ENCODE results near the gene TMEM235. TPM values are rescaled to one million over a fixed set of nuclear protein-coding genes. Genes with fewer than 3 reads are reported as not detected.

TMEM235 gene
- total RNA-seq, 3 donors from 2014 or later (not counting 1 experiment from before 2014, with no cell fraction given) = not detected

- Mint-ChIP-seq H3K27ac (no peak overlapping the region), H3K36me3 (no peaks in the 10 kb centered on the region), H3K4me3 (no peak overlapping the region), H3K4me1 (peaks cover 0 to 5% of the 10 kb centered on the region in 2 donors), H3K9me3 (no peaks in the 10 kb centered on the region), H3K27me3 (ENCODE audit: low read depth in 2 of 2) (peaks cover 0 to 16% of the 10 kb centered on the region in 2 donors)
- TF ChIP-seq, protein P1, sequence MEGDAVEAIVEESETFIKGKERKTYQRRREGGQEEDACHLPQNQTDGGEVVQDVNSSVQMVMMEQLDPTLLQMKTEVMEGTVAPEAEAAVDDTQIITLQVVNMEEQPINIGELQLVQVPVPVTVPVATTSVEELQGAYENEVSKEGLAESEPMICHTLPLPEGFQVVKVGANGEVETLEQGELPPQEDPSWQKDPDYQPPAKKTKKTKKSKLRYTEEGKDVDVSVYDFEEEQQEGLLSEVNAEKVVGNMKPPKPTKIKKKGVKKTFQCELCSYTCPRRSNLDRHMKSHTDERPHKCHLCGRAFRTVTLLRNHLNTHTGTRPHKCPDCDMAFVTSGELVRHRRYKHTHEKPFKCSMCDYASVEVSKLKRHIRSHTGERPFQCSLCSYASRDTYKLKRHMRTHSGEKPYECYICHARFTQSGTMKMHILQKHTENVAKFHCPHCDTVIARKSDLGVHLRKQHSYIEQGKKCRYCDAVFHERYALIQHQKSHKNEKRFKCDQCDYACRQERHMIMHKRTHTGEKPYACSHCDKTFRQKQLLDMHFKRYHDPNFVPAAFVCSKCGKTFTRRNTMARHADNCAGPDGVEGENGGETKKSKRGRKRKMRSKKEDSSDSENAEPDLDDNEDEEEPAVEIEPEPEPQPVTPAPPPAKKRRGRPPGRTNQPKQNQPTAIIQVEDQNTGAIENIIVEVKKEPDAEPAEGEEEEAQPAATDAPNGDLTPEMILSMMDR (IDR thresholded peaks at IDR 0.05) = no peak
- H3K9me3 ChIP-seq (ENCODE audit: control insufficient read depth, insufficient read depth, low read length) = no peaks in the 10 kb centered on the region
- no peak overlapping the region for H3K4me3 ChIP-seq (ENCODE audit: low read length)
- ATAC-seq = no peak
- no peaks in the 10 kb centered on the region for H3K4me1 ChIP-seq (ENCODE audit: control insufficient read depth, insufficient read depth, low read length)
- 73% methylated on average over 14 of the region's 15 CpGs for WGBS (ENCODE audit: insufficient coverage)
- H3K27ac ChIP-seq (ENCODE audit: low read length) = no peak overlapping the region
- H3K36me3 ChIP-seq (ENCODE audit: control insufficient read depth, insufficient read depth, low read length) = no peaks in the 10 kb centered on the region
- intact Hi-C loops (cut with micrococcal nuclease) = no loop called here
- peak in 1 of 2 donors; percentile 49 for DNase-seq
- no peaks in the 10 kb centered on the region for H3K27me3 ChIP-seq (ENCODE audit: control insufficient read depth, insufficient read depth, low read length)
These were observed 44.9 kb downstream of the TMEM235 start for GRCh38 chr17:78276098-78276887.

- H3K9me3 ChIP-seq (ENCODE audit: control insufficient read depth, insufficient read depth, low read length) = no peaks in the 10 kb centered on the region
- no peaks in the 10 kb centered on the region for H3K36me3 ChIP-seq (ENCODE audit: control insufficient read depth, insufficient read depth, low read length)
- no peaks in the 10 kb centered on the region for H3K4me1 Mint-ChIP-seq
- WGBS (ENCODE audit: insufficient coverage) = 62% methylated on average over 11 of the region's 11 CpGs
- no peaks in the 10 kb centered on the region for H3K36me3 Mint-ChIP-seq
- H3K4me3 Mint-ChIP-seq = no peak overlapping the region
- no peak overlapping the region for H3K4me3 ChIP-seq (ENCODE audit: low read length)
- intact Hi-C loops (cut with micrococcal nuclease) = no loop called here
- DNase-seq = no peak
- H3K9me3 Mint-ChIP-seq = no peaks in the 10 kb centered on the region
- no peaks in the 10 kb centered on the region for H3K27me3 ChIP-seq (ENCODE audit: control insufficient read depth, insufficient read depth, low read length)
- ATAC-seq = no peak
- TF ChIP-seq, protein P1 (IDR thresholded peaks at IDR 0.05) = no peak
- peaks cover 0 to 7% of the 10 kb centered on the region in 2 donors for H3K27me3 Mint-ChIP-seq (ENCODE audit: low read depth in 2 of 2)
- no peaks in the 10 kb centered on the region for H3K4me1 ChIP-seq (ENCODE audit: control insufficient read depth, insufficient read depth, low read length)
- H3K27ac Mint-ChIP-seq = no peak overlapping the region
- H3K27ac ChIP-seq (ENCODE audit: low read length) = no peak overlapping the region
These were observed 46.8 kb downstream of the TMEM235 start for GRCh38 chr17:78278139-78278741.

DNA sequence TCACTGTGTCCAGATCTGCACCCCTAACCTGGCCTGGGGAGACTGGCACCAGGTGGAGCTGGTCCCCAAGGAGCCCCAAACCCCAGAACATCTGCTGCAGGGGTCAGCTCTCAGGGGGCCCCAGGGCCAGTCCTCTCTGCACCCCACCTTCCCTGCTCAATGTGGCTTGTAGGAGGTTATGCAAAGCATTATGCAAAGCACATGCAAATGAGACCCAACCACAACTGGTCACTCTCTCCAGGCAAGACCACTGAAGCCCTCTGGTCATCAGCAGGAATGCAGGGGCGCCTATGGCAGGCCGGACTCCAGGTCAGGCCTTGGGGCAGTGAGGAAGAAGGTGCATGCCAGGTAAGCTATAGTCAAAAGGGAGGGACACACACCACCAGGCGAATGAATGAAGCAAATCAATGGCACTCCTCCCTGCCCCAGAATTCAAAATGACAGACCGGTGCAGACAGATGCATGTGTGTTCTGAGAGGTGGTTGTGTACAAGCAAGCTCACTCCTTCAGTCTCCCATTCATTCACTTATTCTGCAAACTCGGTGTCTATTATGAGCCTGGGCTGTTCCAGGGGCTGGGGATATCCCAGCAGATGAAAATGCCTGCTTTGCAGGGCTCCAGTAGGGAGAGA lies 48.0 kb downstream of the TMEM235 start:
- H3K4me1 ChIP-seq (ENCODE audit: control insufficient read depth, insufficient read depth, low read length) = no peaks in the 10 kb centered on the region
- ATAC-seq (no peak), DNase-seq (no peak)
- no peaks in the 10 kb centered on the region for H3K36me3 Mint-ChIP-seq
- H3K27me3 Mint-ChIP-seq (ENCODE audit: low read depth in 2 of 2) = peaks cover 0 to 7% of the 10 kb centered on the region in 2 donors
- no peak overlapping the region for H3K27ac ChIP-seq (ENCODE audit: low read length)
- 78% methylated on average over 3 of the region's 5 CpGs for WGBS (ENCODE audit: insufficient coverage)
- H3K4me3 Mint-ChIP-seq = no peak overlapping the region
- no peak overlapping the region for H3K4me3 ChIP-seq (ENCODE audit: low read length)
- TF ChIP-seq, protein P1 (IDR thresholded peaks at IDR 0.05) = no peak
- no peaks in the 10 kb centered on the region for H3K4me1 Mint-ChIP-seq
- H3K36me3 ChIP-seq (ENCODE audit: control insufficient read depth, insufficient read depth, low read length) = no peaks in the 10 kb centered on the region
- intact Hi-C loops (cut with micrococcal nuclease) = no loop called here
- H3K27ac Mint-ChIP-seq = no peak overlapping the region
- no peaks in the 10 kb centered on the region for H3K27me3 ChIP-seq (ENCODE audit: control insufficient read depth, insufficient read depth, low read length)
- no peaks in the 10 kb centered on the region for H3K9me3 ChIP-seq (ENCODE audit: control insufficient read depth, insufficient read depth, low read length)
- no peaks in the 10 kb centered on the region for H3K9me3 Mint-ChIP-seq
